ENCODE results near the gene PIK3C2B.

DNA sequence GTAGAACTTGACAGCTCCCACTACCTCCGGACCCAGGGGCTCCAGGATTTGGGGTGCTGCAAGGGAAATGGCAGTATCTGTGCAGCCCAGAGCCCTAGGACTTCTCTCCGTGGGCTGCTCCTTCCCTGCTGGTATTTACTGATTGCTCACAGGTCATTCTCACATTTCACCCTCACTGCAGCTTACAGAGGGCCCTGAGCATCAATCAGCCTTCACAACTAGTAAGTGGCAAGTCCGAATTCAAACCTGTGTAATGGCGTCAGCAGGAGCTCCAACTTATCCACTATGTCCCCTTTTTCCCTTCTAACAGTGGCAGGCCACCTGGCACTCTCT is 32.4 kb downstream of the PIK3C2B start:
- TF ChIP-seq, protein P1, sequence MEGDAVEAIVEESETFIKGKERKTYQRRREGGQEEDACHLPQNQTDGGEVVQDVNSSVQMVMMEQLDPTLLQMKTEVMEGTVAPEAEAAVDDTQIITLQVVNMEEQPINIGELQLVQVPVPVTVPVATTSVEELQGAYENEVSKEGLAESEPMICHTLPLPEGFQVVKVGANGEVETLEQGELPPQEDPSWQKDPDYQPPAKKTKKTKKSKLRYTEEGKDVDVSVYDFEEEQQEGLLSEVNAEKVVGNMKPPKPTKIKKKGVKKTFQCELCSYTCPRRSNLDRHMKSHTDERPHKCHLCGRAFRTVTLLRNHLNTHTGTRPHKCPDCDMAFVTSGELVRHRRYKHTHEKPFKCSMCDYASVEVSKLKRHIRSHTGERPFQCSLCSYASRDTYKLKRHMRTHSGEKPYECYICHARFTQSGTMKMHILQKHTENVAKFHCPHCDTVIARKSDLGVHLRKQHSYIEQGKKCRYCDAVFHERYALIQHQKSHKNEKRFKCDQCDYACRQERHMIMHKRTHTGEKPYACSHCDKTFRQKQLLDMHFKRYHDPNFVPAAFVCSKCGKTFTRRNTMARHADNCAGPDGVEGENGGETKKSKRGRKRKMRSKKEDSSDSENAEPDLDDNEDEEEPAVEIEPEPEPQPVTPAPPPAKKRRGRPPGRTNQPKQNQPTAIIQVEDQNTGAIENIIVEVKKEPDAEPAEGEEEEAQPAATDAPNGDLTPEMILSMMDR (IDR thresholded peaks at IDR 0.05): no peak
- no peak for TF ChIP-seq EP300 (IDR thresholded peaks at IDR 0.05)

Data from suprapubic skin (tissue), 3 donors.